Placental pericyte (primary cell): ENCODE measurements around the gene FAM210A. TPM values are rescaled to one million over a fixed set of nuclear protein-coding genes. Genes with fewer than 3 reads are reported as not detected.

ENCODE experiments used
- small RNA-seq: library from RNA; depleted of rRNA; stranded (forward); fragments of <200 nt; gene quantifications from one replicate; pipeline ENCODE3, GENCODE V24; 2012; ENCODE audit warnings: low replicate concordance
- total RNA-seq: library from RNA; depleted of rRNA; stranded (reverse); fragments of >200 nt; gene quantifications from 2 replicates; pipeline ENCODE4 v1.2.3, GENCODE V29; 2012

FAM210A gene, protein sequence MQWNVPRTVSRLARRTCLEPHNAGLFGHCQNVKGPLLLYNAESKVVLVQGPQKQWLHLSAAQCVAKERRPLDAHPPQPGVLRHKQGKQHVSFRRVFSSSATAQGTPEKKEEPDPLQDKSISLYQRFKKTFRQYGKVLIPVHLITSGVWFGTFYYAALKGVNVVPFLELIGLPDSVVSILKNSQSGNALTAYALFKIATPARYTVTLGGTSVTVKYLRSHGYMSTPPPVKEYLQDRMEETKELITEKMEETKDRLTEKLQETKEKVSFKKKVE
- total RNA-seq = 25.5 and 27.1 TPM in 2 replicates

GRCh38 chr18:13726232-13726971 is at the start of gene FAM210A, which contains the start of gene RNMT:
FAM210A (minus strand) TSS chr18:13726558; CDS start chr18:13682077, 44,481 bp downstream.
RNMT (plus strand) TSS chr18:13726673; CDS start chr18:13731518, 4,845 bp downstream.

Small RNA genes lying within 50 kb of the gene (small RNA-seq; reads per million reads assigned to genes)
- gene AP001525.1 (not detected), gene RN7SL362P (not detected)

Other genes starting within 250 kb of the FAM210A start
- gene RNMT, start 115 bp upstream of the FAM210A start, total RNA-seq = 25.6 and 30.2 TPM in 2 replicates
- not detected in 2 replicates for gene MC5R, start 97.6 kb upstream of the FAM210A start, total RNA-seq
- gene MC2R, start 189.0 kb upstream of the FAM210A start, total RNA-seq = not detected in 2 replicates